Measurements from ENCODE around the gene OVCA2.
A peak's percentile ranks its signal among the peaks of the same experiment; 100 is the strongest.

The OVCA2 gene

GRCh38 chr17:2048805-2049204 lies 7.0 kb downstream of the OVCA2 start:
- DNase-seq, result peak; percentile 34
- in situ Hi-C loops (cut with HindIII; ENCODE audit: low pct_ligation_motif_present, low pct_unique_long_range_greater_than_20kb, low sequenced_read_pairs), result loop anchor here (25.0 kb wide), 1 partner anchor 162 kb away; no protein-coding TSS in a partner anchor

- in situ Hi-C loops (cut with HindIII; ENCODE audit: low pct_ligation_motif_present, low pct_unique_long_range_greater_than_20kb, low sequenced_read_pairs), result loop anchor here (25.0 kb wide), 1 partner anchor 162 kb away; no protein-coding TSS in a partner anchor
- DNase-seq, result peak; percentile 83
Observed at GRCh38 chr17:2049333-2050299, 7.8 kb downstream of the OVCA2 start.

- peak; percentile 81 for DNase-seq
- in situ Hi-C loops (cut with HindIII; ENCODE audit: low pct_ligation_motif_present, low pct_unique_long_range_greater_than_20kb, low sequenced_read_pairs), result no loop called here
Observed at GRCh38 chr17:2050300-2051060, 8.7 kb downstream of the OVCA2 start.

- in situ Hi-C loops (cut with HindIII; ENCODE audit: low pct_ligation_motif_present, low pct_unique_long_range_greater_than_20kb, low sequenced_read_pairs), result no loop called here
- peak; percentile 40 for DNase-seq
Observed at GRCh38 chr17:2051061-2051932, 9.5 kb downstream of the OVCA2 start.

- DNase-seq, result no peak
- in situ Hi-C loops (cut with HindIII; ENCODE audit: low pct_ligation_motif_present, low pct_unique_long_range_greater_than_20kb, low sequenced_read_pairs), result no loop called here
Observed at GRCh38 chr17:2051933-2052559, 10.2 kb downstream of the OVCA2 start.

GRCh38 chr17:2053380-2054261 lies 11.8 kb downstream of the OVCA2 start:
- in situ Hi-C loops (cut with HindIII; ENCODE audit: low pct_ligation_motif_present, low pct_unique_long_range_greater_than_20kb, low sequenced_read_pairs), result no loop called here
- peak; percentile 76 for DNase-seq

GRCh38 chr17:2054262-2054511 lies 12.4 kb downstream of the OVCA2 start:
- in situ Hi-C loops (cut with HindIII; ENCODE audit: low pct_ligation_motif_present, low pct_unique_long_range_greater_than_20kb, low sequenced_read_pairs), result no loop called here
- no peak for DNase-seq

GRCh38 chr17:2054512-2055291 lies 12.9 kb downstream of the OVCA2 start, which contains the start of gene HIC1:
TSS of gene HIC1 (plus strand) at chr17:2055103. CDS start at chr17:2056691, 1,588 bp downstream.
- peak; percentile 79 for DNase-seq
- in situ Hi-C loops (cut with HindIII; ENCODE audit: low pct_ligation_motif_present, low pct_unique_long_range_greater_than_20kb, low sequenced_read_pairs), result no loop called here

GRCh38 chr17:2055292-2056205 lies 13.7 kb downstream of the OVCA2 start:
- DNase-seq, result no peak
- in situ Hi-C loops (cut with HindIII; ENCODE audit: low pct_ligation_motif_present, low pct_unique_long_range_greater_than_20kb, low sequenced_read_pairs), result no loop called here

GRCh38 chr17:2056206-2057174 lies 14.7 kb downstream of the OVCA2 start:
- no peak for DNase-seq
- in situ Hi-C loops (cut with HindIII; ENCODE audit: low pct_ligation_motif_present, low pct_unique_long_range_greater_than_20kb, low sequenced_read_pairs), result no loop called here

GRCh38 chr17:2057175-2057759 lies 15.4 kb downstream of the OVCA2 start:
- in situ Hi-C loops (cut with HindIII; ENCODE audit: low pct_ligation_motif_present, low pct_unique_long_range_greater_than_20kb, low sequenced_read_pairs), result no loop called here
- no peak for DNase-seq

- in situ Hi-C loops (cut with HindIII; ENCODE audit: low pct_ligation_motif_present, low pct_unique_long_range_greater_than_20kb, low sequenced_read_pairs), result no loop called here
- DNase-seq, result no peak
Observed at GRCh38 chr17:2057760-2058585, 16.2 kb downstream of the OVCA2 start.
